HG03378 (cell line): Measurements from ENCODE around the gene ARL4A.

Experiments
- ATAC-seq: cut with Tn5 transposase; IDR thresholded peaks from one replicate; pipeline ENCODE4 v1.9.1; 2021; ENCODE audit warnings: mild to moderate bottlenecking, moderate library complexity; ENCODE audit not compliant: unreplicated experiment

ARL4A gene

DNA sequence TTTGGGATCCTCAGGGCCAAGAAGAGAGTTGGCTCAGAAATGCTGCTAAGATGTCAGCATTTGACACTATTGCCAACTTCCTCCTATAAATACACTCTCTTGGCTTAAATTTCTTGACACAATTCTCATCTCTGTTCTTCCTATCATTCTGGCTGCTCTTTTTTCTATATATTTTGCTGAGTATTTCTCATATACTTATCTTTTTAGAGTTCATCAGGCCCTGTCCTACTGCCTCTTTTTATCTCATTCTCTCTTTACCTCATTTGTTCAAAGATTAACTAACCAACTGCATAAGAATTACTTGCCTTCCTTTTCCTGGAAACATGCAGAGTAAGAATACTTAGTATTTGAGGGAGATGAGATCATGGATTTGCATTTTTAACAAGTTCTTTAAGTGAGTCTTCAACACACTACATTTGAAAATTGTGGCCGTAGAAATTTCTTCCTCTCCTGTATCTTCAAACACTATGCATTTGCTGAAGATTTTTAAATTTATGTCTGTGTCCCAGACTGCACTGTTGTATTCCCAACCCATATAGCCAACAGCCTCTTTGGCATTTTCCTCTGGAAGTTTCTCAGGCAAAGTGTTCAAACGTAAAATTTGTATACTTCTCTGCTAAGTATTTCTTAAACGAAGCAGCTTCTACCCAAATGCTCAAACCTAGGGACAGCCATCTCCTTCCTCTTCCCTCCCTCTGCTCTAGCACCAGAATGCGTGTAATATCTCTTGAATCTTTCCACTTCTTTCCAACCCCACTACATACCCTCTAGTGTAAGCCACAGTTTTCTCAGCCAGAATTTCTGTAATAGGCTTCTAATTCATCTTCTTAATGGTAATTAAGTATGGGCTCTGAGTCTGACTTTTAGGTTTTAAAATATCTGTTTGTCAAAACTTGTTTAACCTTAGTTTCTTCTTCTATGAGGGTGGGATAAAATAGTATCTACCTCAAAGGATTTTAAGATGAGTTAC, 35.5 kb downstream of the ARL4A start:
- ATAC-seq = no peak

DNA sequence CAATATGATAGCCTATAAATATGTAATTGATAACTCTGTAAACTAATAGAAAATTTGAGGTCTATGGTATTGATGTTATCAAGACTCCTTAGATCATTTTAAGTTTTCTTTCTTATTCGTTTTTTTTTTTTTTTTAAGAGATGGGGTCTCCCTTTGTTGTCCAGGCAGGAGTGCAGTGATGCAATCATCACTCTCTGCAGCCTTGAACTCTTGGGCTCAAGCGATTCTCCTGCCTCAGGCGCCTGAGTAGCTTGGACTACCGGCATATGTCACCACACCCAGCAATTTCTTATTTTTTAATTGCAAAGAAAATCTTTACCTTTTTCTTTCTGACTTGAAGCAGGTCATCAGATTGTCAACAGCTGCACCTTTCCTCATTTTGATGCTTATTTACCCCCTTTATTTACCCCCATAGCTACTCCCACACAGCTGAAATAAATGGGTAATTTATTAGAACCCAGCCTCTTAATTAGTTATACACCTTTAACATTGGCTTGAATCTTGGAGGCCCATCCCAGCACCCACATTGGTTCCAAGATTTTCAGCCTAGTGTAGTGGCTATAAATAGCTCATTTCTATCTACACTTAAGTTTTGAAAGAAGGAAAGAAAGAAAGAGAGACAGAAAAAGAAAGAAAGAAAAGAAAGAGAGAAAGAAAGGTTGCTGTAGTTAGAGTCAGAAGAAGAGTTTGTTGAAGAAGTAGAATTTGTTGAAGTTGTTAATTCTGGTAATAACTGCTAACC, 38.3 kb downstream of the ARL4A start:
- no peak for ATAC-seq

GRCh38 chr7:12726908-12727307, 39.5 kb downstream of the ARL4A start:
- no peak for ATAC-seq

- ATAC-seq = no peak
These were observed 40.2 kb downstream of the ARL4A start for GRCh38 chr7:12727455-12728191.

DNA sequence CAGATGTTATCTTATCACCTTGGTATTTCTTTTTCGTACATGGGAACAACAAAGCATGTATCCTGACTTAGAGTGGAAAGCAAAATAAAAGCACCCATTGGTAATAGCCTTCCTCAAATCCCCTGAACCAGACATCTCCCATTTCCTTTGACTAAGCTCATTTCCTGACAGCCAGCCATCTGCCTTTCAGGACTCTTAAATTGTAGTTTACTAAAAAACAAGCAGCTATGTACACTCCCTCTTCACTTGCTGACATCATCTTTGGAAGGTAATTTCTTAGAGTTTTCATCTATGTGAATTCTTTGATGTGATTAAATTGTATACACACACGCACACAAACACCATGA, 40.7 kb downstream of the ARL4A start:
- ATAC-seq = no peak

- no peak for ATAC-seq
These were observed 41.7 kb downstream of the ARL4A start for GRCh38 chr7:12729112-12729511.

GRCh38 chr7:12730523-12730922, 43.1 kb downstream of the ARL4A start:
- no peak for ATAC-seq

DNA sequence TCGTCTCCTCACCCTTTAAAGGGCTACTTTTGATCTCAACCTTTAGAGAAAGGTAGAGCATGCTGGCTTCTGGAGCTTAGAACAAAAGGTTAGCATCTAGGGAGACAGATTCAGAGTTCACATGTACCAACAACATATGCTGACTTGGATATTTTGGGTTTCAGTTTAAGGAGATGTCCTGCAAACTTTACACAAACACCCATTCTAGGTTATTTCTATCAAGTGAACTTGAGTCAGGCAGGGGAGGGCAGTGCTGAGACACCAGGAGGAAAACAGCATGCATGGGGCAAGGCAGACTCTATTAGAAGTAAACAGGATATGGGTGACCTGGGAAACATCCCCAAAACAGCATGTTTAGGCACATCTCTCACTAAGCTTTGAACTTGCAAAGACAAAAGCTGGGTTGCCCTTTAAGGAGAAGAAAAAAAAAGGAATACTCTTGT, 43.8 kb downstream of the ARL4A start:
- ATAC-seq = no peak

DNA sequence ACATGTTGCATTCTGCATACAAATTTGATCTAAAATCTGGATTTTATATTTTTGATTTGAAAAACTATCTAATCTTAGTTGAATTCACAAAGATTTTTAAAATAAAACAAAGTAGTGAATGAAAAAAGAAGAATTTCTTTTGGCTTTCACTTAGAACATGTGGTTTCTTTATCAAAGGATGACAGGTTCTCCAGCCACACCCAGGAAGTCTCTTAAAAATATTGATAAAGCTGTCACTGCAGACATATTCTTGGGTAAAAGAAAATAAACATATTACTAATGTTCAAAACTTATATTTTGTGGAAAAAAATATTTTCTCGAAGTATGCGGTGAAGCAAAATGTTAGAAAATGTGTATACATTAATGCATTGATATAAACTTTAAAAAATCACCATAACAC, 44.3 kb downstream of the ARL4A start:
- ATAC-seq = no peak

GRCh38 chr7:12732428-12732827, 45.0 kb downstream of the ARL4A start:
- no peak for ATAC-seq

DNA sequence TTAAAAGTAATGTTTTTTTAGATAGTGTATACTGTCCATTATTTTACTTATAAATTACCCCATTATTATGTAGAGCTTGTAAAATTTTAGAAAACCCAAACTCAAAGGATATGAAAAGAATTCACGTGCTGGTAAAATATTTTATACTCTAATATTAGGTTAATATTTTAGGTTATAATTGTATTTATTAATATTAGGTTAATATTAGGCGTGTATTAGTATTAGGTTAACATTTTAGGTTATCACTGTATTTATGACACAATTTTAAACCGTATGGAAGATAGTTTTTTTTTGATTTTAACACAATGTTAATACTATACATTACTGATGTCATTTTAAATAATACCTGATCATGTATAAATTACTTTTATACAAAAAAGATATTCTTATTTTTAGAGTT, 48.5 kb downstream of the ARL4A start:
- ATAC-seq = no peak

- ATAC-seq = no peak
These were observed 49.9 kb downstream of the ARL4A start for GRCh38 chr7:12737373-12737772.

DNA sequence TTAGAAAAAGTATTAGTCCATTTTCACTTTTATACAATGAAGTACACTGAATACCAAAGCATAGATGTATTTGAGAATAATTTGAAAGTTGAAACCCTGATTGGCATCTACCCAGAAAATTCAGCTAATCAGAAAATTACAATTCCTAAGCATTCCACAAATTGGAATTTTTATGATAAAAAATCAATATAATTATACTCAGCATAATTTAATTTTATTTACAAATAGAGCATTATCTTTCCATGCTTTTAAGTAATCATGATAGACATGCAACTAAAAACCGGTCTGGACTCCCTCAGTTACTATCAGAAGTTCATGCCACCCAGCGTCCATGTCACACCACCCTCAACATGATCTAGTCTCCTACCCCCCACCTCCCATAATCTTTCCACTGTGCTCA, 50.4 kb downstream of the ARL4A start:
- ATAC-seq = no peak

GRCh38 chr7:12738665-12739064, 51.2 kb downstream of the ARL4A start:
- no peak for ATAC-seq
